ENCODE data around the gene RERGL.
"Not testable (repeated sequence)": the region's sequence is repeated elsewhere in the genome, so short reads cannot be mapped to it uniquely, and the experiment has no call there.

RERGL gene, protein sequence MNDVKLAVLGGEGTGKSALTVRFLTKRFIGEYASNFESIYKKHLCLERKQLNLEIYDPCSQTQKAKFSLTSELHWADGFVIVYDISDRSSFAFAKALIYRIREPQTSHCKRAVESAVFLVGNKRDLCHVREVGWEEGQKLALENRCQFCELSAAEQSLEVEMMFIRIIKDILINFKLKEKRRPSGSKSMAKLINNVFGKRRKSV

DNA sequence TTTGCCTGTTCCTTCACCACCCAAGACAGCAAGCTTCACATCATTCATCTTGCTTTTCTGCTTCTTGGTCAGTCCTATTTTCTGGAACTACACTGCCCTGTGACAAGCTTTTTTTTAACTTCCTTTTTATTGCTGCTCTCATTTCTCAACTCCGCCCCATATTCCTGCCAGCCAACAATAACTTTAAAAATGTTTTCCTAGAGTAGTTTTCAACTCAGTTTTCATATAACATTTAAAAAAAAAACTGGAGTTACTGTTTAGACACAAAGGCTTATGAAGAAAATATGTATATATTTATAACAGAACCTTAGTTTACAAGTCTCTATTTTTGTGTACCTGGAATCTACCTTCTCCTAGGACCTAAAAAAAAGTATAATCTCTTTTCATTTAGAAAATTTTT lies at the start of gene RERGL:
TSS of gene RERGL (minus strand) at position 101 of the 400 bp plus-strand sequence. CDS start at position 48, 53 bp downstream.
- no peak for DNase-seq (ENCODE audit: low read depth in 2 of 2)

DNA sequence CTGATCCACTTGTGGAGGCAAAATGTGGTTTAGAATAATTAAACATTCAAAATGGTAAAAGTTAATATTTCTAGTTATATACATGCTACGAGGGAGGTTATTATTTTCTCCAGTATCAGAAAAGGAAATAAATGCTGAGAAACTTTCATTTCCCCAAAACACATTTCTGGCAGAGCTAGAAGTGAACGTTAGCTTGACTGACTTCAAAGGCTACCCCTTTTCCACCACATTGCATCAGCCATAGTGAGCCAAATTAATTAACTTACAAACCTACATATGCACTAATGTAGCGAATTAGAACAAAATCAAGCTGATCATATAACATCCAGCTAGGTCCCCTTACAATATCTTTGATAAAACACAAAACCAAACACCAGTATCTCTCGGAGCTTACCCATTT lies 49.3 kb upstream of the RERGL start:
- no peak for DNase-seq (ENCODE audit: low read depth in 2 of 2)

DNA sequence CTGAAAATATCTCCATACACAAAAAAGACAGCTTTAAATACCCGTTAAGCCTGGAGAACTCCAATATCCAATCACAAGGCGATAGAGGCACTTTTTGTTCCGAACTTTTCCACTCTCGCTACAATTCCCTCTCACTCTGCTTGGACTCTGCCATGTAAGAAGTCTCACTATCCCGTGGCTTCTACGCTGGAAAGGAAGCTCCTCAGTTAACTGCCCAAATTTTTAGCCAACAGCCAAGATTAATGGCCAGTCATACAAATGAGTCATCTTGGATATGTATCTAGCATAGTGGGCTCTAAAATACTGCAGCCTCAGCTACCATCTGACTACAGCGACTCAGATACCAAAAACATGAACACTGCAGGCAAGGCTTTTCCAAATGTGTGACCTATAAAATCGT lies 45.5 kb upstream of the RERGL start:
- DNase-seq (ENCODE audit: low read depth in 2 of 2): no peak

DNA sequence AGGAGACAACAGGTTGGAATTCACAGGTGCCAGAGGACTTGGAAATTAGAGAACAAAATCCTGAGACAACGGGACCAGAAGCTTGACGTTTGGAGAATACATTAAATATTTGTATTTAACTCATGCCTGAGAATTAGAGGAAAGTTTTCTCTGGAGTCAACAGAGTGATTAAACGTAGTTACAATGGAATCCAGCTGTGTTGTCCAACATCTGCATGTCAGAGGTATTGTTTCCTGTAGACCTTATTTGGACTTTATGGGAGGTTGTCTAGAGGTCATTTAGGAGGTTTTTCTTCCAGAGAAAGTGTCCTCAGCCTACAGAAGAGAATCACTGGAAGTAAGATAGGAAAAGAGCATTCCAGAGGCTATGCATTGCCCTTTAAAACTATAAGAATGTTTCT lies 45.1 kb upstream of the RERGL start:
- DNase-seq (ENCODE audit: low read depth in 2 of 2): no peak

DNA sequence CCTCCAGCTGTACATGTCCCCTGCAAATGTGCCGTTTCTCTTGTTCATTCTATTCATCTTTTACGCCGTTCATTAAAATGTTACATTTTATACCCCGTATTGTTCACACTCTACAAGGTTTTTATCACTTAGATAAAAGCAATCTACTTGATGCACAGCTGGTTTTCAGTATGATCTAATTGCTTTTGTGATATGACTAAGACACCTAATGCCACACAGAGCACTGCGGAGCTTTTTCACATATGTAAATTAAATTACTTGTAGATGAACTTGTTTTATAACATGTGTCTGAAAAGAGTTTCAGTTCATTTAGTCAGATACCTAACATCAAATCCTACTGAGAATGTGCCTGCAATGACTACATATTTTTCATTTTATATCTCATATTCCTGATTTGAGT lies 40.9 kb upstream of the RERGL start:
- no peak for DNase-seq (ENCODE audit: low read depth in 2 of 2)

DNA sequence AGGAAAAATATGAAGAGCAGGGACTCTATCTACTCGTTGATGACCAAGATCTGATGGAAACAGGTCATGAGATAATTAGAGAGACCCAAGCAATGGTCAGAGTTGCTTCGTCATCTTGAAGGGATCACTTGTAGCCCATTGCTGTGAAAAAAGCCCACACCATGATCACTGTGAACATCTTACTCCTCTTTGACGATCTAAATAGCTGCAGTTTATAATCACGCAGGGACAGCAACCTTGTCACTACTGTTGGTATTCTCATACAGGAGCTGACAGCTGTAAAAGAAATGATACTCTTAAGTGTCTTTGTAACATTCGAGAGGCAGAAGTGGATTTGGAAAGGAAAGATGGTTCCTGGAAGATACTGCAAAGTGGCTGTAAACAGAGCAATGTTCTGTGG lies 33.7 kb upstream of the RERGL start:
- DNase-seq (ENCODE audit: low read depth in 2 of 2): no peak

DNA sequence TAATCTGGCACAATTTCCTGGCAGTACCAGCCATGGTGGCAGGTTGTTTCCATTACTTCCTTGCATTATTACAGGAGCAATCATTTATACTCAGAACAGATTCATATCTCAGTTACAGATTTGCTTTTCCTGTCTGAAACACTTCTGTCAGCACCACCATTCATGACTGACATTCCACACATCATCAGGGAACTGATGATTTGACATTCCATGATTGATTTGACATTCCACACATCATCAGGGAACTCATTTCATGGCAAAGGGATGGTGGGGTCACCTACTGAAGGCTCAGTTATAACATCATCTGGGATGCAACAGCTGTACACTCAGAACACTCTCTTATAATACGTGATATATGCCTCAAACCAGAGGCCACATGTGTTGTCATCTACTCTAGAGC lies 30.9 kb upstream of the RERGL start:
- no peak for DNase-seq (ENCODE audit: low read depth in 2 of 2)

DNA sequence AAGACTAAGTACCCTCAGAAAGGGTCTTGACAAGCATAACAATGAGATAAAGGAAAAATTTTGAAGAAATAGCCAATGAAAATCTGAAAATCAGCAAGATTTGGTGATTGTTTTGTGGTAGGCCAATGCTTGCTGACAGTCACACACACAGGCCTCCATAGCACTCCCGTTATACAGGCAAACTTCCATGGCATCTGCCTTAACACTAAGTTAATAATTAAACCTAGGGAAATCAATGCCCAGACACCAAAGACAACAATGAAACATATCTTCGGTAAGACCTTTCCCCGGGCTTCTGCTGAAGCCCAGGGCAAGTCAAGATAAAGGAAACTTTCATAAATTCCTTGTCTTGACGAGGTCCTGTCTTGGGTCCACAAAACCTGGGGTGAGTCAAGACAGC lies 18.6 kb upstream of the RERGL start:
- DNase-seq (ENCODE audit: low read depth in 2 of 2): no peak

DNA sequence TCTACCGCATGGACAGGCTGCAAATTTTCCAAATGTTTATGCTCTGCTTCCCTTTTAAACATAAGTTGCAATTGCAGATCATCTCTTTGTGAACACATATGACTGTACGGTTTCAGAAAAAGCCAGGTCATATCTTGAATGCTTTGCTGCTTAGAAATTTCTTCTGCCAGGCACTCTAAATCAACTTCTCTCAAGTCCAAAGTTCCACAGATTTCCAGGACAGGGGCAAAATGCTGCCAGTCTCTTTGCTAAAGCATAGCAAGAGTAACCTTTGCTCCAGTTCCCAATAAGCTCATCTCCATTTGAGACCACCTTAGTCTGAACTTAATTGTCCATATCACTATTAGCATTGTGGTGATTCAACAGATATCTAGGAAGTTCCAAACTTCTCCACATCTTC lies 13.6 kb upstream of the RERGL start:
- DNase-seq (ENCODE audit: low read depth in 2 of 2): no peak

DNA sequence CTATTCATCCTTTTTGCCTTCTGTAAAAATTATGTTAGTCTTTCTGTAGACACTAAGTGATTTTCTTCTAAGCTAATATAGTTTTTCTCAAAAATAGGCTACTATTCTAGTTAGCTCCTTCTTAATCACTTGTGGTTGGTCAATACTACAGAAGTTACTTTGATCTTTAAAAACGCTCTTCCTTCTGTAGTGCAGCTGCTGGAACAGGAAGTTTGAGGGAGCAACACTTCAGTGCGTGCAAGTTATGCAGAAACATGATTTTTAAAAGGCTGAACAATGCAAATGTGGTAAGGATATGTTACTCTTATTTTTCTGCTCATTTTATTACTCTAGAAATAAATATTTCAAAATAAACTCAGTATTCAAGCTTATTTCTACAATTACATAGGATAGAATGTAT lies 11.1 kb upstream of the RERGL start:
- no peak for DNase-seq (ENCODE audit: low read depth in 2 of 2)

DNA sequence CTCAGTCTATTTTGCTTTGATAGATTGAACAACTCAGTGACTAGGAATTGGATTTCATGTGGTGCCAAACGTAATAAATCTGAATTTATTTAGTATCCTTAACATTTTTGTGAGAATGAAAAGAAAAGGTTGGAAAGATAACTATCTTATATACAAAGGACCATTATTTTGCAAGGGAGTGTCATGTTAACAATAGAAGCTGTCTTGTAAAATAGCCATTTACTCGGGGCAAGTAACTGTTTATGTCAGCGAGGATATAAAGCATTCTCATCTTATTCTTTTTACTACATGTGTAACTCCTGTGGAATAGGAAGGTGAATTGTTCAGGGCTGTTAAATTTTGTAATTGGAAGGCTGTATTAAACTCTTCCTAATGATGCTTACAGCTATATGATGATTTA lies 5.9 kb downstream of the RERGL start:
- no peak for DNase-seq (ENCODE audit: low read depth in 2 of 2)

DNA sequence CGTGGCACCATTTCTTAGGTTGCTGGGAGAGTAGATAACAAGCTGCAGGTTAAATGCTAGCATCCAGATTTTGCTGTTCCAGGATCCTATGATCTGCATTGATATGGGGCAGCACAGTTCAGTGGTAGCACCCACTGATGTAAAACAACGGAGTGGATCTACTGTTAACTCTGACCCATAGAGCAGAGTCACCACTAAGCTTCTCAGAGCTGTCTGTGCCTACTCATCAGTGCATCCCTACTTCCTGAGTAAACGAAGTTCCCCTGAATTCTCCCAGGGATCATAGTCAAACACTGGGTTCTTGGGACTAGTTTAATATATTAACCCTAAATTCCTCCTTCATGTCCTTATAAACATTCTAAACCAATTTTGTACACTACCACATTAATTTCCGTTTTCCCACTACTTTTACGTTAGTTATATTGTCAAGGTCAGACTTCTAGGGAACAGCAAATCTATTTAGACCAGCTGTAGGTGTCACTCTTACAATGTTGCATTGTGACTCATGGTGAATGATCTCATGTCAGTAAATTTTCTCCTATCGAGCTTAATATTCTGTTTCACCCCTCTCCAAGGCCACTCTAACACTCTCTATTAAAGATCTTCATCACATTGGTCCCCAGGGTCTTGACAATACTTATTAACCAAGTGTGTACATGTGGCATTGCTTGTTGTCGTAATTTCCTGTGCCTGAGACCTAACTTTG lies 10.3 kb downstream of the RERGL start:
- DNase-seq (ENCODE audit: low read depth in 2 of 2): no peak

DNA sequence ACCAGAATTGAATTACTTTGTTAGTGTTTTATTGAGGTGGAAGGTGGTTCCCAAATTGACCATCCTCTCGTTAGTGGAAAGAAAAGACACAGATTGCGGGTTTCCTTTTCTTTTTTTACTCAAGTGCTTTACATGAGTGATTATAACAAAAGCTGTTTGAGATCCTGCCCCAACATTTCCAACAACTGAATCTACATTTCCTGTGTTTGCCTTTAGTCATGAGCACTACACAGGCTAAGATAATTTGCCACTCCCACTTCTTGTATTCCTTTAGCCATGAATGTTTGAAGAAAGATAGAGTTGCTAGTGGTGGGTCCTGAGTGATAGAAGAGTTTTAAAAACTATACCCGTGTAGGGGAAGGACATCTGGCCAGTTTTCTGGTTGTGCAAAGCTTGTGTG lies 16.0 kb downstream of the RERGL start:
- DNase-seq (ENCODE audit: low read depth in 2 of 2): no peak

DNA sequence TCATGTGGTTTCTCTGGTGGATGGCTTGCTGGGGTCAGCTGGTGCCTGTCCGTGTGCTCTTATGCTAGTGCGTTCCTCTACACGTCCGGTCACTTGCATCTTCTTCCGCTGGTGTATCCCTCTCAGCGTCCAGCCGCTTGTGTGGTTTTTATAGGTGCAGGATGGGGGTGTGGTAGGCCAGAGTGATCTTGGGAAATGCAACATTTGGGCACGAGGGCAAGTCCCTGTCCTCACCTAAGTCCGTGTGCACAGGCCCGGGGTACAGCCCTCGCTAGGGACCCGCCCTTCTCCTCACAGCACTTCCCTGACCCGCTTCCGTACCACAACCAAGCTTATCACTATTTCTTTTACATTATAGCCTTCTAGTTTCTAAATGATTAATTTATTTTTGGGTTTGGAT lies 17.3 kb downstream of the RERGL start:
- DNase-seq (ENCODE audit: low read depth in 2 of 2): no peak

DNA sequence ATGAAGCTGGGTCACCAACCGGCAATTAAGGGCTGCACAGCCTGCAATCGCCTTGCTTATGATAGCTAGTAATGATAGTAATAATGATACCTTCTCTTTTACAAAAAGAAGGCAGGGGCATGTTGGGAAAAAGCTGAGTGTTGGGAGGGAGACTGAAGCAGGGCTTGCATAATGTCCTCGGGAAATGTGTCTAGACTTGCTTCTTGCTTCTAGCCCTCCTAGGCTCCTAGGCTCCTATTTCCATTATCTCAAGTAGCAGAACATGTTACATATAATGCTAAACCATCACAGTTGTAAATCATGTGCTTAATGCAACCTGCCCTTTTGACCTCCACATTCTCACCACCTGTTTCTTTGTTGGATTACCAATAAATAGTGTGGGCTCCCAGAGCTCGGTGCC lies 18.7 kb downstream of the RERGL start:
- DNase-seq (ENCODE audit: low read depth in 2 of 2): no peak

DNA sequence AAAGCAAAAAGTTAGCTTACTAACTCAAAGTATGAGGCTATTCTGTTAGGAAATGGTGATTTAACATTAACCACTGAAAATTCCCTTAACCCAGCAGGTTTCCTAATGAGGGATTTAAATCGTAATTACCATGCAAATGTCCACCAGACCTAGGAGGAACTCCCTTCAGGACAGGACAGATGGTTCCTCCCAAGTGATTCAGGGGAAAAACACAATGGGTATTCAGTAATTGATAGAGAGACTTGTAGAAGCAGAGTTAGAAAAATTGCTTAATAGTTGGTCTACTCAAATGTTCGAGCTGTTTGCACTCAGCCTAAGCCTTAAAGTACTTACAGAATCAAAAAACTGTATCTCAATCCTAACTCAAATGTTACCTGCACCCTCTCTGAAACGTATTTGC lies 21.6 kb downstream of the RERGL start:
- no peak for DNase-seq (ENCODE audit: low read depth in 2 of 2)

DNA sequence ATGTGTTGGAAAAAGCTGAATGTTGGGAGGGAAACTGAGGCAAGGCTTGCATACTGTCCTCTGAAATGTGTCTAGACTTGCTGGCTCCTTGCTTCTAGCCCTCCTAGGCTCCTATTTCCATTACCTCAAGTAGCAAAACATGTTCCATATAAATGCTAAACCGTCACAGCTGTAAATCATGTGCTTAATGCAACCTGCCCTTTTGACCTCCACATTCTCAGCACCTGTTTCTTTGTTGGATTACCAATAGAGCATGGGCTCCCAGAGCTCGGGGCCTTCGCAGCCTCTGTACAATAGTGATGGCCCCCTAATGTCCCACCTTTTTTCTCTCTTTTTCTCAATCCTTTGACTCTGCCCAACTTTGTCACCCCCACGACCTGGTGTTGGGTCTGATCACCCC lies 23.3 kb downstream of the RERGL start:
- no peak for DNase-seq (ENCODE audit: low read depth in 2 of 2)

DNA sequence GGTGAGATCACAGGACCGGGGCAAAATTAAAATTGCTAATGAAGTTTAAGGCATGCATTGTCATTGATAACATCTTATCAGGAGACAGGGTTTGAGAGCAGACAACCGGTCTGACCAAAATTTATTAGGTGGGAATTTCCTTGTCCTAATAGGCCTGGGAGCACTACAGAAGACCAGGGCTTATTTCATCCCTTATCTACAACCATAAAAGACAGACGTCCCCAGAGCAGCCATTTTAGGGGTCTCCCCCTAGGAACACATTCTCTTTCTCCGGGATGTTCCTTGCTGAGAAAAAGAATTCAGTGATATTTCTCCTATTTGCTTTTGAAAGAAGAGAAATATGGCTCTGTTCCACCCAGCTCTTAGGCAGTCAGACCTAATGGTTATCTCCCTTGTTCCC lies 27.1 kb downstream of the RERGL start:
- not testable (repeated sequence) for DNase-seq (ENCODE audit: low read depth in 2 of 2)

DNA sequence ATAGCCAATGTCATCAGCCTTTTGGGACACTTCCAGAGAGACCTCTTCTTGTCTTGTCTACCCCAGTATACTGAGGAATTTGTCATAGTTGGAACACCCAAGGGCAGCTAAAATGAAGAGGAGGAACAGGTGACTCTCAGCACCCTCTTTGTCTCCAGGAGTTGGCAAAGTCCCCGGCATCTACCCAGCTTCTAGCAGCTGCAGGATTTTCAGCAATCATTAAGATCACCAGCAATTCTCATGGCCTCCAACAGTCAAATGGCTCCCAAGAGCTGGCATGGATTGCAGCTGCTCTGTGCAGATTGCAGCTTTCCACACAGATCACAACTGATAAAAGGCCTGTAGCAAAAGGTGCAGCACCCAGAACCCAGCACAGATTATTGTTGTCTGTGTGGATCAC lies 32.9 kb downstream of the RERGL start:
- DNase-seq (ENCODE audit: low read depth in 2 of 2): no peak

DNA sequence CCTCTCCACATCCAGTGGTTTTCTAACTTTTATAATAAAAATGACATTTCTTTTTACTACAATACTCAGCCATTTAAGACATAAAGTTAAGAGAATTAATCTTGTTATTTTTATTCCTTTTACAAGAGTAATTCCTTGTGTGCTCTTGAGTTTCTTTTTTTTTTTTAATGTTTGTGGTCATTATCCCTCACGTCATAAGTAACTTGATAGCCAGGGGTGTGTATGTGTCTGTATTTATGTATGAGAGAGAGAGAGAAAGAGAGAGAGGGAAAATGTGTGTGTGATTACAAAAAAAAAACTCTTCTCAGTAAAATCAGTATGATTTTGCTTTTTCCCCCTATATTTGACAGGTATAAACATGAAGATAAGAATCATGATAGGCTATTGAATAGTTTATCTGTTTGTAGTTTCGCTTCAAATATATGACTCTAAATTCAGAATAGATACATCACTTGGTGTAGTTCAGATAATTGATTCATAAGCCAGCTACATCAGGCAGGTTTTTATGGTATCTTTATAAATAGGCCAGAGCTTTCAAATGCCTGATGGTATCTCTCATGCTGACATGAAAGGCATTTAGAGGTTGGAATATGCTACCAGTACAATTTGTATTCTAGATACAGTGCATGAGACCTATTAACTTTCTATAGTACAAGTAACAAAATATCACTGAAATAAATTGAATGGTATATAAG lies 34.9 kb downstream of the RERGL start:
- DNase-seq (ENCODE audit: low read depth in 2 of 2): no peak

DNA sequence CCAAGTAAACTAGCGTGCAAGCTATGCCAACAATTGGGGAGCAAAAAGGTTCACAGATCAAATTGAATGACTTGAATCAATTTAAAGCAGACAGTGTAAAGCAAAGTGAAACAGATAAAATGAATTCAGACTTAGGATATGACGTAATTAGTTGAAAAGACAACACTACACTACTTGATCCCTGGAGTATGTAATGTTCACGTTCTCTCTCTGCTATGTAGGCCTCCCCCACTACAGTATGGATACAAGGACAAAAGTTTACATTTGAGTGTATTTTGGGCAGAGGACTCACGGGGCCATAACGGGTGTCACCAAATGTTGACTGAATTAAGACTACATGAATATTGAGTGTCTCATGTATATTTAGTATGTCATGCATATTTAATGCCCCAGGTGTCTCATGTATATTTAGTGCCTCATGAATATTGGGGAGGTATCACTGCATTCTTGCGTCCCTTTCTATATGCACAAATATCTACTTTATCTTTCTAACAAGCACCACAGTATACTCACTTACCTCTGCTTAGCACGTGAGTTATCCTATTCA lies 44.5 kb downstream of the RERGL start:
- DNase-seq (ENCODE audit: low read depth in 2 of 2): no peak

DNA sequence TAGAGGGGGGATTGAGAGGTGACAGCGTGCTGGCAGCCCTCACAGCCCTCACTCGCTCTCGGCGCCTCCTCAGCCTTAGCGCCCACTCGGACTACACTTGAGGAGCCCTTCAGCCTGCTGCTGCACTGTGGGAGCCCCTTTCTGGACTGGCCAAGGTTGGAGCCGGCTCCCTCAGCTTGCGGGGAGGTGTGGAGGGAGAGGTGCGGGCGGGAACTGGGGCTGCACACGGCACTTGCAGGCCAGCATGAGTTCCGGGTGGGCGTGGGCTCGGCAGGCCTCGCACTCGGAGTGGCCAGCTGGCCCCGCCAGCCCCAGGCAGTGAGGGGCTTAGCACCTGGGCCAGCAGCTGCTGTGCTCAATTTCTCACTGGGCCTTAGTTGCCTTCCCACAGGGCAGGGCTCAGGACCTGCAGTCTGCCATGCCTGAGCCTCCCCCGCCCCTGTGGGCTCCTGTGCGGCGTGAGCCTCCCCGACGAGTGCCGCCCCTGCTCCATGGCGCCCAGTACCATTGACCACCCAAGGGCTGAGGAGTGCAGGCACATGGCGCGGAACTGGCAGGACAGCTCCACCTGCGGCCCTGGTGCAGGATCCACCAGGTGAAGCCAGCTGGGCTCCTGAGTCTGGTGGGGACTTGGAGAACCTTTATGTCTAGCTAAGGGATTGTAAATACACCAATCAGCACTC lies 49.8 kb downstream of the RERGL start:
- not testable (repeated sequence) for DNase-seq (ENCODE audit: low read depth in 2 of 2)

Data from stimulated activated CD4-positive, alpha-beta T cell treated with anti-CD3 and anti-CD28 coated beads, Interleukin-12 subunit alpha, Interleukin-12 subunit beta, amount 100 ng/mL, for 24 hours (primary cell).